Stomach (tissue), 9 donors: ENCODE results near the gene PEDS1. TPM values are rescaled to one million over a fixed set of nuclear protein-coding genes. Genes with fewer than 3 reads are reported as not detected.

Source experiments
- DNase-seq, 2 donors: peaks; one replicate each; pipeline versions ENCODE4 v3.0.0 to v3.0.0-alpha.2; 2013 to 2019
- H3K27ac ChIP-seq, 5 donors: fragments of 200-600 bp in 4 of 5; sonication (generic) in 4 of 5; one replicate each; pipeline ENCODE4 v1.5.1; 2013 to 2019; ENCODE audit warnings: mild to moderate bottlenecking in 1 of 5, moderate library complexity in 1 of 5
- H3K27me3 ChIP-seq, 3 donors: fragments of 200-600 bp; sonication (generic); one replicate each; pipeline ENCODE4 v1.5.1; 2017 to 2019; ENCODE audit warnings: mixed run types in 1 of 3
- H3K36me3 ChIP-seq, 4 donors: fragments of 200-600 bp; sonication (generic); 1 replicate in 3 of 4; 2 replicates in 1 of 4; pipeline ENCODE4 v1.5.1; 2016 to 2019
- H3K4me1 ChIP-seq, 4 donors: fragments of 200-600 bp; sonication (generic); one replicate each; pipeline ENCODE4 v1.5.1; 2016 to 2019
- H3K4me3 ChIP-seq, 4 donors: fragments of 200-600 bp; sonication (generic) in 3 of 4; one replicate each; pipeline ENCODE4 v1.5.1; 2016 to 2019; ENCODE audit warnings: mild to moderate bottlenecking in 1 of 4
- H3K9me3 ChIP-seq, 4 donors: fragments of 200-600 bp; sonication (generic); one replicate each; pipeline ENCODE4 v1.5.1; 2016 to 2019
- CTCF ChIP-seq, 7 experiments: fragments of 450-650 bp in 4 of 7; fragments of 200-600 bp in 3 of 7; sonication (generic) in 3 of 7; IDR thresholded peaks; one replicate each; pipeline ENCODE4 v1.5.1; 2016 to 2019; ENCODE audit warnings: antibody characterized with exemption in 7 of 7, control low read depth in 2 of 7, mild to moderate bottlenecking in 1 of 7
- EP300 ChIP-seq: sonication (generic); formaldehyde crosslinking; IDR thresholded peaks from one replicate; pipeline ENCODE4 v1.6.1; 2017; ENCODE audit warnings: antibody characterized with exemption
- POLR2A ChIP-seq, 4 donors: fragments of 450-650 bp; IDR thresholded peaks; one replicate each; pipeline ENCODE4 v1.6.1; 2016; ENCODE audit warnings: antibody characterized with exemption in 4 of 4, control low read depth in 2 of 4, mild to moderate bottlenecking in 1 of 4, moderate library complexity in 1 of 4
- POLR2AphosphoS5 ChIP-seq, 3 donors: sonication (generic); formaldehyde crosslinking; IDR thresholded peaks; one replicate each; pipeline ENCODE4 v1.6.1; 2016; ENCODE audit warnings: antibody characterized with exemption in 3 of 3
- WGBS, 5 donors: extraction: QIAGEN DNeasy Blood & Tissue Kit in 3 of 5; methylation state at CpG; one replicate each; pipeline versions ENCODE4 v1.1.5 to v1.1.7; 2013 to 2018; 5-methylcytosine and 5-hydroxymethylcytosine counted together
- intact Hi-C: fragments of 100-400 bp; cut with DNase I; formaldehyde crosslinking; loops from one replicate; pipeline ENCODE4 v1.15.1; 2023; ENCODE audit warnings: low total_unique reads
- polyA plus RNA-seq, 3 donors: library from polyadenylated mRNA; stranded (reverse); fragments of 200-250 nt; gene quantifications; one replicate each; pipeline ENCODE4 v1.2.3, GENCODE V29; 2013
- total RNA-seq, 5 donors: library from RNA; depleted of rRNA; stranded (reverse); fragments of >200 nt; gene quantifications; one replicate each; pipeline versions ENCODE4 v1.1.0 to v1.2.3, GENCODE V29; 2014 to 2016
- donor health status: healthy with polysubstance abuse.
- donor health status: Bipolar disorder and iron deficiency.
- donor health status: healthy.

Gene PEDS1
- total and polyA plus RNA-seq, 8 donors = 1.8 to 79.4 (median 17.5) TPM

DNA sequence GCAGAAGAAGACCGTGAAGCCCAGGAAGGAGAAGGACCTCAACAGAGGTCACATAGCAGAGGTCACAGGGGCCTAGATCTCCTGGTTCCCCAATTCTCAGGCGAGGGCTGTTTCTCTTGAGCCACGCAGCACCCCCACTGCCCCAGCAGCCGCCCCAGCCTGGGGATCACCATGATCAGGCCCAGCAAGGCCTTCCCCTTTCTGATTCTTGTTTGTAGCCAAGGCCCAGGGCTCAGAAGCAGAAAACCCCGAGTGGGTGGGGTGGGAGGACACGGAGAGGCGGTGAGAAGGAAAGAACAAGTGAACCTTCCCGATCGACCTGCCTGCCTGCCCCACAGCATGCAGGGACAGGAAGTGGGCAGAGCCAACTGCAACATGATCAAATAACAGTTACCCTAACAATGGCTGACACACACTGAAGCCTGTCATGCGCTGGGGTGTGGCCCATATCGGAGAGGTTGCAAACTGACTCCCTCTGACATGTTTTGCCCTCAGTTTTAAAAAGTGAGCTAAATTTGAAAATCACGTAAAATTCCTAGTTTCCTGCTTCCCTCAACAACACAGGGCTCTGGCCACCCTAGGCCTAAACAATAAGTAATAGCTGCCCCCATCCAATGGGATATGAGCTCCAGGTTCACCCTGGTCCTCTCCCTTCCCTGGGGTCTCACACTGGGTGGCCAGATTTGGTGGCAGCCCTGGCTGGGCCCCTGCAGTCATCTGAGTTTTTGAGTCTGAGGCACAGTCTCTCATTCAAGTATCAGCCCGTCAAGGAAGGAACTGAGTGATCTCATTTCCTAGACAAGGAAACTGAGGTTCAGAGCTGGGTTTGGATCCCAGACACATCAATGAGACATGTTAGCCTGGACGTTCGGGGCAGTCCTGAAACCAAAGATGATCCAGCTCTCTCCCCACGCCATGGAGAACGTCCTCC is 6.5 kb downstream of the PEDS1 start:
- peak overlapping the region; percentile 47 to 97 (median 74) for H3K27ac ChIP-seq
- peak; percentile 66 to 89 for DNase-seq
- intact Hi-C loops = no loop called here
- no peaks in the 10 kb centered on the region for H3K27me3 ChIP-seq
- peak overlapping the region in 1 of 4 donors; percentile 18 for H3K4me3 ChIP-seq
- peaks cover 55 to 100% (median 88%) of the 10 kb centered on the region in 4 donors for H3K4me1 ChIP-seq
- 24 to 46% (median 36%) methylated on average over 17 of the region's 17 CpGs for WGBS, 5 donors
- H3K9me3 ChIP-seq = no peaks in the 10 kb centered on the region
- TF ChIP-seq POLR2AphosphoS5 (IDR thresholded peaks at IDR 0.05) (peak in 2 of 3 donors; percentile 63 to 80), EP300 (no peak)
- H3K36me3 ChIP-seq = peaks cover 13 to 39% (median 27%) of the 10 kb centered on the region in 4 donors

DNA sequence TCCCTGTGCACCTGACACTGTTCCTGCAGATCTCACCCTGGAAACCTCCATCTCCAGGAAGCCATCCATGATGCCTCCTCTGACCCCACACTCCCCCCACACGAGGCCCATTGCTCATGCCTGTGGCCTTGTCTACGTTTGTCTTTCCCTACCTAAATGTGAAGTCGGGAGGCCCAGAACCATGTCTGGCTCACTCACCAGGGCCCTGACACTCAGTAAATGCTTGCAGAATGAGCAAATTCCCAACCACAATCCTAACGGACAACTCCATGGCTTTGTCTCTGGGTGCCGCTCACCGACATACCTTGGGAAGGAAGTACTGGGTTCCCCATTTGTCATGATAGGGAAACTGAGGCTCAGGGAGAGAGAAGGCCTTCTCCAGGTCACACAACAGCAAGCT is 7.3 kb downstream of the PEDS1 start:
- intact Hi-C loops = no loop called here
- Histone ChIP-seq H3K36me3 (peaks cover 17 to 47% (median 35%) of the 10 kb centered on the region in 4 donors), H3K4me1 (peaks cover 53 to 100% (median 88%) of the 10 kb centered on the region in 4 donors)

DNA sequence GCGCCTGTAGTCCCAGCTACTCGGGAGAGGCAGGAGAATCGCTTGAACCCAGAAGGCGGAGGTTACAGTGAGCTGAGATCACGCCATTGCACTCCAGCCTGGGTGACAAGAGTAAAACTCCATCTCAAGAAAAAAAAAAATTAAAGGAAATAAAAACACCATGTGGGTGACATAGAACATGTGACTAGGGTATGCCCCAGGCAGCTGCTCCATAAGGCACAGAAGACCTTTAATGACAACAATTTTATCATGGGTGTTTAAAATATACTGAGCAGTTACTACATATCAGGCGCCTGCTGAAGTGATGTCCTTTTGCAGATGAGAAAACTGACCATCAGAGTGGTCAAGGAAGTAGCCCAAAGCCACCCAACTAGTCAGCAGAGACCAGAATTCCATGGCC is 8.0 kb downstream of the PEDS1 start:
- DNase-seq = no peak
- TF ChIP-seq POLR2AphosphoS5 (IDR thresholded peaks at IDR 0.05) (no peak), EP300 (no peak), POLR2A (IDR thresholded peaks at IDR 0.05) (no peak), CTCF (IDR thresholded peaks at IDR 0.05) (no peak)
- WGBS, 5 donors = 89 to 94% (median 91%) methylated on average over 6 of the region's 6 CpGs
- peaks cover 19 to 53% (median 41%) of the 10 kb centered on the region in 4 donors for H3K36me3 ChIP-seq
- intact Hi-C loops = no loop called here
- H3K4me3 ChIP-seq = no peak overlapping the region
- H3K4me1 ChIP-seq = peaks cover 46 to 100% (median 87%) of the 10 kb centered on the region in 4 donors
- H3K9me3 ChIP-seq = no peaks in the 10 kb centered on the region
- peak overlapping the region in 4 of 5 donors; percentile 48 to 97 (median 66) for H3K27ac ChIP-seq
- H3K27me3 ChIP-seq = no peaks in the 10 kb centered on the region

More for the DNA sequence above, 7.3 kb downstream of the PEDS1 start:
- no peak for DNase-seq
- Histone ChIP-seq H3K27me3 (no peaks in the 10 kb centered on the region), H3K4me3 (peak overlapping the region in 1 of 4 donors; percentile 18), H3K9me3 (no peaks in the 10 kb centered on the region), H3K27ac (peak overlapping the region; percentile 9 to 97 (median 74))
- 79 to 85% (median 82%) methylated on average over 6 of the region's 6 CpGs for WGBS, 5 donors
- TF ChIP-seq CTCF (IDR thresholded peaks at IDR 0.05) (no peak), POLR2A (IDR thresholded peaks at IDR 0.05) (no peak), POLR2AphosphoS5 (IDR thresholded peaks at IDR 0.05) (no peak), EP300 (no peak)

GRCh38 chr20:50144362-50144761 is 9.2 kb downstream of the PEDS1 start:
- 53 to 69% (median 59%) methylated on average over 4 of the region's 4 CpGs for WGBS, 5 donors
- DNase-seq = peak in 1 of 2 donors; percentile 39
- intact Hi-C loops = no loop called here
- Histone ChIP-seq H3K27me3 (no peaks in the 10 kb centered on the region), H3K27ac (peak overlapping the region in 4 of 5 donors; percentile 37 to 65 (median 56)), H3K4me3 (no peak overlapping the region), H3K4me1 (peaks cover 43 to 98% (median 80%) of the 10 kb centered on the region in 4 donors), H3K36me3 (peaks cover 24 to 65% (median 49%) of the 10 kb centered on the region in 4 donors), H3K9me3 (no peaks in the 10 kb centered on the region)
- TF ChIP-seq POLR2AphosphoS5 (IDR thresholded peaks at IDR 0.05) (peak in 1 of 3 donors; percentile 71), POLR2A (IDR thresholded peaks at IDR 0.05) (no peak), EP300 (no peak)

DNA sequence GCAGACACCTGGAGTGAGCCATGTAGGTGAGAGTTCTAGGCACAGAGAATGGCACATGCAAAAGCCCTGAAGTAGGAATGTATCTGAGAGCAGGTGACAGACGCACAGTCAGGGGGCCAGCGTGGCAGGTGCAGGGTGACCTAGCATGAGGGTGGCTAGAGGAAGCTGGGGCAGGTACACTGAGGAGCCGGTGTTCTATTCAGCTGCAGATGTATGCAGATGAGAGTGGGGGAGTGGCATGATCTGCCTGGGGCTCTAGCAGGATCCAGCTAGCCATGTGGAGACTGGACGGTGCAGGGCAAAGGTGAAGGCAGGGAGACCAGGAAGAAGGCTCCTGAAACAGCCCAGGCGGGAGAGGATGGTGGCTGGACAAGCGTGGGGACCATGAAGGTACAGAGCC is 10.7 kb downstream of the PEDS1 start:
- DNase-seq = no peak
- H3K27ac ChIP-seq = no peak overlapping the region
- H3K9me3 ChIP-seq = no peaks in the 10 kb centered on the region
- no peaks in the 10 kb centered on the region for H3K27me3 ChIP-seq
- TF ChIP-seq EP300 = no peak
- no peak for TF ChIP-seq CTCF (IDR thresholded peaks at IDR 0.05)
- no peak for TF ChIP-seq POLR2A (IDR thresholded peaks at IDR 0.05)
- no peak for TF ChIP-seq POLR2AphosphoS5 (IDR thresholded peaks at IDR 0.05)
- peaks cover 43 to 98% (median 79%) of the 10 kb centered on the region in 4 donors for H3K4me1 ChIP-seq
- intact Hi-C loops = no loop called here
- no peak overlapping the region for H3K4me3 ChIP-seq
- WGBS, 5 donors = 72 to 79% (median 78%) methylated on average over 6 of the region's 6 CpGs
- H3K36me3 ChIP-seq = peaks cover 24 to 57% (median 45%) of the 10 kb centered on the region in 4 donors
